ENCODE data around the gene WASF3.

- no peak for TF ChIP-seq CTCF (IDR thresholded peaks at IDR 0.05 in 4 of 5, conservative IDR thresholded peaks at IDR 0.05 in 1 of 5)
- peak in 1 of 2 donors; percentile 9 for TF ChIP-seq POLR2A (IDR thresholded peaks at IDR 0.05)
Measured at GRCh38 chr13:26604784-26605545, 47.5 kb downstream of the WASF3 start.

All from gastrocnemius medialis (tissue), 4 donors.